Ovary (tissue), 9 donors: ENCODE results near the gene TNIK. TPM values are rescaled to one million over a fixed set of nuclear protein-coding genes. Genes with fewer than 3 reads are reported as not detected.

Experiments
- DNase-seq, 5 donors: peaks; one replicate each; pipeline ENCODE4 v3.0.0-alpha.2; 2019 to 2020
- H3K27ac ChIP-seq, 2 donors: fragments of 200-600 bp; one replicate each; pipeline versions ENCODE4 v1.5.1 to v1.8.0; 2019 to 2022
- H3K27me3 ChIP-seq: fragments of 200-600 bp; one replicate; pipeline ENCODE4 v1.8.0; 2022
- H3K36me3 ChIP-seq: fragments of 200-600 bp; sonication (generic); one replicate; pipeline ENCODE4 v1.5.1; 2019
- H3K4me1 ChIP-seq: one replicate; pipeline ENCODE4 v1.8.1; 2013; ENCODE audit warnings: mild to moderate bottlenecking, moderate library complexity; ENCODE audit not compliant: insufficient read depth
- H3K4me3 ChIP-seq: fragments of 200-600 bp; sonication (generic); one replicate; pipeline ENCODE4 v1.5.1; 2017
- H3K9me3 ChIP-seq, 2 donors: fragments of 200-600 bp in 1 of 2; sonication (generic) in 1 of 2; one replicate each; pipeline versions ENCODE4 v1.5.1 to v1.8.1; 2013 to 2019; ENCODE audit warnings: mild to moderate bottlenecking in 1 of 2, moderate library complexity in 1 of 2
- EP300 ChIP-seq: sonication (generic); formaldehyde crosslinking; IDR thresholded peaks from one replicate; pipeline ENCODE4 v1.6.1; 2017; ENCODE audit warnings: antibody characterized with exemption
- POLR2A ChIP-seq: fragments of 450-650 bp; IDR thresholded peaks from one replicate; pipeline ENCODE4 v1.6.1; 2017; ENCODE audit warnings: antibody characterized with exemption, mild to moderate bottlenecking, moderate library complexity
- WGBS, 3 donors: extraction: QIAGEN DNeasy Blood & Tissue Kit in 1 of 3; methylation state at CpG; one replicate each; pipeline versions ENCODE4 v1.1.5 to v1.1.7; 2013 to 2017; 5-methylcytosine and 5-hydroxymethylcytosine counted together
- intact Hi-C, 4 donors: fragments of 100-400 bp; cut with DNase I; formaldehyde crosslinking; loops; one replicate each; pipeline versions ENCODE4 v1.11.0 to v1.15.1; 2022 to 2023
- polyA plus RNA-seq, 2 donors: library from polyadenylated mRNA; stranded (reverse); fragments of 200-250 nt in 1 of 2; fragments of 350-450 nt in 1 of 2; fragmentation: Illumina TruSeq in 1 of 2; extraction: RNeasy Lipid Tissue Mini Kit (QIAGEN cat#74804) in 1 of 2; gene quantifications; one replicate each; pipeline ENCODE4 v1.2.3, GENCODE V29; 2013 to 2014
- total RNA-seq, 7 donors: library from RNA; depleted of rRNA in 2 of 7; stranded (reverse); fragments of >200 nt in 2 of 7; fragmentation: NEBNext Ultra II Directional in 3 of 7; extraction: Animal tissue kit (Norgen Biotek cat#: 25700) in 3 of 7; gene quantifications; one replicate each; pipeline versions ENCODE4 v1.1.0 to v1.2.4, GENCODE V29; 2016 to 2023
- TF ChIP-seq, protein P1 (sequence below), 3 donors: fragments of 450-650 bp in 2 of 3; fragments of 200-600 bp in 1 of 3; IDR thresholded peaks; one replicate each; pipeline versions ENCODE4 v1.5.1 to v1.8.0; 2016 to 2022; ENCODE audit warnings: antibody characterized with exemption in 3 of 3, mild to moderate bottlenecking in 1 of 3
- donor health status: DM: no; HTN: no; CAD: no; lungs with moderate emphysema.
- donor health status: DM: no; HTN: no; CAD: no.
- donor health status: Bipolar disorder and iron deficiency.
- donor health status: DM: yes; HTN: yes; CAD: no.
- donor health status: DM: no; HTN: no; CAD: no.
- donor health status: DM: yes; HTN: yes; CAD: no.

Gene TNIK
- total and polyA plus RNA-seq, 9 donors, result 1.1 to 9.5 (median 4.5) TPM

GRCh38 chr3:171277456-171278298 lies 182.5 kb downstream of the TNIK start:
- peaks cover 2% of the 10 kb centered on the region for H3K4me1 ChIP-seq
- no peak overlapping the region for H3K4me3 ChIP-seq
- intact Hi-C loops, result no loop called here
- H3K9me3 ChIP-seq, result no peaks in the 10 kb centered on the region
- no peak overlapping the region for H3K27ac ChIP-seq
- no peaks in the 10 kb centered on the region for H3K27me3 ChIP-seq
- DNase-seq, result no peak
- 83 to 90% (median 87%) methylated on average over 5 of the region's 5 CpGs for WGBS, 3 donors
- H3K36me3 ChIP-seq, result no peaks in the 10 kb centered on the region
- TF ChIP-seq, protein P1, sequence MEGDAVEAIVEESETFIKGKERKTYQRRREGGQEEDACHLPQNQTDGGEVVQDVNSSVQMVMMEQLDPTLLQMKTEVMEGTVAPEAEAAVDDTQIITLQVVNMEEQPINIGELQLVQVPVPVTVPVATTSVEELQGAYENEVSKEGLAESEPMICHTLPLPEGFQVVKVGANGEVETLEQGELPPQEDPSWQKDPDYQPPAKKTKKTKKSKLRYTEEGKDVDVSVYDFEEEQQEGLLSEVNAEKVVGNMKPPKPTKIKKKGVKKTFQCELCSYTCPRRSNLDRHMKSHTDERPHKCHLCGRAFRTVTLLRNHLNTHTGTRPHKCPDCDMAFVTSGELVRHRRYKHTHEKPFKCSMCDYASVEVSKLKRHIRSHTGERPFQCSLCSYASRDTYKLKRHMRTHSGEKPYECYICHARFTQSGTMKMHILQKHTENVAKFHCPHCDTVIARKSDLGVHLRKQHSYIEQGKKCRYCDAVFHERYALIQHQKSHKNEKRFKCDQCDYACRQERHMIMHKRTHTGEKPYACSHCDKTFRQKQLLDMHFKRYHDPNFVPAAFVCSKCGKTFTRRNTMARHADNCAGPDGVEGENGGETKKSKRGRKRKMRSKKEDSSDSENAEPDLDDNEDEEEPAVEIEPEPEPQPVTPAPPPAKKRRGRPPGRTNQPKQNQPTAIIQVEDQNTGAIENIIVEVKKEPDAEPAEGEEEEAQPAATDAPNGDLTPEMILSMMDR (IDR thresholded peaks at IDR 0.05), result no peak
- TF ChIP-seq POLR2A, result no peak
- no peak for TF ChIP-seq EP300

- no peaks in the 10 kb centered on the region for H3K36me3 ChIP-seq
- H3K4me1 ChIP-seq, result no peaks in the 10 kb centered on the region
- H3K4me3 ChIP-seq, result no peak overlapping the region
- TF ChIP-seq, protein P1 (IDR thresholded peaks at IDR 0.05), result no peak
- no peak for TF ChIP-seq EP300
- no peak for TF ChIP-seq POLR2A
- WGBS, 3 donors, result 28 to 45% (median 43%) methylated on average over 3 of the region's 3 CpGs
- H3K27me3 ChIP-seq, result no peaks in the 10 kb centered on the region
- H3K9me3 ChIP-seq, result no peaks in the 10 kb centered on the region
- H3K27ac ChIP-seq, result no peak overlapping the region
- no peak for DNase-seq
- intact Hi-C loops, result no loop called here
These were observed 183.3 kb downstream of the TNIK start for GRCh38 chr3:171276923-171277322.

DNA sequence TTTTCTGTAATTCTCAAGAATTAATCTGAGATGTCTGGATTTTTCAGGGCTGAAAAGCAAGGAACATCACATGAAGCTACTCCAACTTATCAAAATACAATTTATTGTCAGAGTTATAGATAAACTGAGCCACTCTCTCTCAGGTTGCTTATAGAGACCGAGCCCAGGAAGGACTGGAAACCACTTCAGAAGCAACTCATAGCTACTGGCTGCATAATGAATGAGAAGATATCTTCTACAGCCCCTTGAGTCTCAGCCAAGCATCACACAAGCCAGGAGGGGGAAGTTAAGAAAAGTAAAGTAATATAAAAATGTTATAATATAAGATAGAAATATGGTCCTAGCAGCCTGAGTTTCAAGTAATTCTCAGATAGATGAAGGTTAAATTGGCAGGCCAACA lies 186.0 kb downstream of the TNIK start:
- DNase-seq, result no peak
- no peaks in the 10 kb centered on the region for H3K36me3 ChIP-seq
- H3K9me3 ChIP-seq, result no peaks in the 10 kb centered on the region
- H3K27me3 ChIP-seq, result no peaks in the 10 kb centered on the region
- H3K4me3 ChIP-seq, result no peak overlapping the region
- no peaks in the 10 kb centered on the region for H3K4me1 ChIP-seq
- TF ChIP-seq EP300 (no peak), POLR2A (no peak)
- TF ChIP-seq, protein P1 (IDR thresholded peaks at IDR 0.05), result no peak
- 75 to 84% (median 81%) methylated on average over 1 of the region's 1 CpG for WGBS, 3 donors
- no peak overlapping the region for H3K27ac ChIP-seq
- intact Hi-C loops, result no loop called here

GRCh38 chr3:171270541-171270940 lies 189.7 kb downstream of the TNIK start:
- no peak overlapping the region for H3K4me3 ChIP-seq
- 91 to 98% (median 95%) methylated on average over 2 of the region's 2 CpGs for WGBS, 3 donors
- no peaks in the 10 kb centered on the region for H3K27me3 ChIP-seq
- intact Hi-C loops, result no loop called here
- no peak for DNase-seq
- no peaks in the 10 kb centered on the region for H3K9me3 ChIP-seq
- no peaks in the 10 kb centered on the region for H3K36me3 ChIP-seq
- H3K27ac ChIP-seq, result no peak overlapping the region
- TF ChIP-seq, protein P1 (IDR thresholded peaks at IDR 0.05), result no peak
- TF ChIP-seq POLR2A (no peak), EP300 (no peak)
- H3K4me1 ChIP-seq, result no peaks in the 10 kb centered on the region
